NCI-H82 treated with DMSO at 0.1 percent for 48 hours (cell line): Measurements from ENCODE around the gene MCTP2.

Source experiments
- DNase-seq: peaks from one replicate; lab custom pipeline; 2025; ENCODE audit not compliant: unreplicated experiment; lab: John Stamatoyannopoulos, UW

Gene MCTP2

GRCh38 chr15:94263341-94264273 is 32.2 kb downstream of the MCTP2 start:
- no peak for DNase-seq

GRCh38 chr15:94265009-94265408 is 33.6 kb downstream of the MCTP2 start:
- DNase-seq = no peak

GRCh38 chr15:94265982-94266381 is 34.6 kb downstream of the MCTP2 start:
- DNase-seq = no peak

- DNase-seq = no peak
These were observed 35.4 kb downstream of the MCTP2 start for GRCh38 chr15:94266789-94267188.

- no peak for DNase-seq
These were observed 38.6 kb downstream of the MCTP2 start for GRCh38 chr15:94269954-94270353.

- no peak for DNase-seq
These were observed 39.2 kb downstream of the MCTP2 start for GRCh38 chr15:94270570-94270969.

GRCh38 chr15:94272251-94272898 is 41.0 kb downstream of the MCTP2 start:
- DNase-seq = no peak

GRCh38 chr15:94273826-94274225 is 42.5 kb downstream of the MCTP2 start:
- no peak for DNase-seq

GRCh38 chr15:94274745-94275144 is 43.4 kb downstream of the MCTP2 start:
- no peak for DNase-seq

GRCh38 chr15:94277485-94277884 is 46.1 kb downstream of the MCTP2 start:
- no peak for DNase-seq

- DNase-seq = no peak
These were observed 48.4 kb downstream of the MCTP2 start for GRCh38 chr15:94279736-94280135.

GRCh38 chr15:94280301-94280700 is 48.9 kb downstream of the MCTP2 start:
- no peak for DNase-seq

- no peak for DNase-seq
These were observed 51.2 kb downstream of the MCTP2 start for GRCh38 chr15:94282269-94283250.

GRCh38 chr15:94286583-94286982 is 55.2 kb downstream of the MCTP2 start:
- no peak for DNase-seq

GRCh38 chr15:94287794-94288246 is 56.5 kb downstream of the MCTP2 start:
- DNase-seq = no peak

GRCh38 chr15:94290730-94291129 is 59.4 kb downstream of the MCTP2 start:
- DNase-seq = no peak

- DNase-seq = no peak
These were observed 62.3 kb downstream of the MCTP2 start for GRCh38 chr15:94293411-94294402.

- DNase-seq = no peak
These were observed 63.2 kb downstream of the MCTP2 start for GRCh38 chr15:94294556-94294955.

GRCh38 chr15:94295275-94295674 is 63.9 kb downstream of the MCTP2 start:
- DNase-seq = no peak

GRCh38 chr15:94296717-94297116 is 65.4 kb downstream of the MCTP2 start:
- no peak for DNase-seq
